Chondrocyte (in vitro differentiated cells): ENCODE data around the gene CASP9. TPM values are rescaled to one million over a fixed set of nuclear protein-coding genes. Genes with fewer than 3 reads are reported as not detected.

Experiments
- DNase-seq: peaks from one replicate; pipeline ENCODE4 v3.0.0; 2021; ENCODE audit warnings: mixed read lengths, low spot score
- H3K27ac Mint-ChIP-seq: one replicate; pipeline ENCODE4 v1.8.0; 2021; ENCODE audit warnings: mild to moderate bottlenecking, moderate library complexity, mixed read lengths; ENCODE audit not compliant: unreplicated experiment
- H3K27me3 Mint-ChIP-seq: 2 replicates; pipeline ENCODE4 v1.8.0; 2021; ENCODE audit warnings: low read depth, mixed read lengths
- H3K36me3 Mint-ChIP-seq: 2 replicates; pipeline ENCODE4 v1.8.0; 2021; ENCODE audit warnings: low read depth, mixed read lengths
- H3K4me1 Mint-ChIP-seq: 2 replicates; pipeline ENCODE4 v1.8.0; 2021; ENCODE audit warnings: low read depth, mild to moderate bottlenecking, mixed read lengths
- H3K4me3 Mint-ChIP-seq: one replicate; pipeline ENCODE4 v1.8.0; 2021; ENCODE audit warnings: mild to moderate bottlenecking, moderate library complexity, mixed read lengths; ENCODE audit not compliant: unreplicated experiment
- H3K9me3 Mint-ChIP-seq: 2 replicates; pipeline ENCODE4 v1.8.0; 2021; ENCODE audit warnings: low read depth, mixed read lengths
- total RNA-seq: library from RNA; stranded (reverse); gene quantifications from 3 replicates; pipeline ENCODE4 v1.2.1, GENCODE V29; 2021
- TF ChIP-seq, protein P1 (sequence below): fragments of 200-600 bp; sonication (generic); IDR thresholded peaks from 2 replicates; pipeline ENCODE4 v1.5.0; 2021; ENCODE audit warnings: antibody characterized with exemption, mild to moderate bottlenecking, moderate library complexity

Gene CASP9
- total RNA-seq, 1 donor from 2014 or later: 11.6 TPM

DNA sequence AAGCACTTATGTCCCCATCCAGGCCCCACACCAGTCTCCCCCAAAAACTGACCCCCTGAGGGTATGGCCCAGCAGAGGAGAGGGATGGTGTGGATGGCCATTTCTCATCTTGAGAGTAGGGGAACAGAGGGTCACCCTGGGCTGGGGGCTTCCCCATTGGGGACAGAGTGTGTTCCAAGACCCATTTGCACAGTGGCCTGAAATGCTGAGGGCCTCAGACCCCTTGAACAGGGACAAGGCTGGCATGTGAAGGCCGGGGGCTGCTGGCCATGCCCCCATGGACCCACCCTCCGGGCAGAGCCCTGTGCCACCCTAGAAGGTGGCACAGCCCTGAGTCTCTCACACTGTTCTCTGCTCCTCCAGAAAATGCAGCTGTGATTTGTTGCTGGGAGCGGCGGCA, 77.8 kb downstream of the CASP9 start:
- H3K27ac Mint-ChIP-seq: no peak overlapping the region
- H3K27me3 Mint-ChIP-seq: peaks cover 11% of the 10 kb centered on the region
- no peaks in the 10 kb centered on the region for H3K36me3 Mint-ChIP-seq
- peak; percentile 56 for DNase-seq
- TF ChIP-seq, protein P1, sequence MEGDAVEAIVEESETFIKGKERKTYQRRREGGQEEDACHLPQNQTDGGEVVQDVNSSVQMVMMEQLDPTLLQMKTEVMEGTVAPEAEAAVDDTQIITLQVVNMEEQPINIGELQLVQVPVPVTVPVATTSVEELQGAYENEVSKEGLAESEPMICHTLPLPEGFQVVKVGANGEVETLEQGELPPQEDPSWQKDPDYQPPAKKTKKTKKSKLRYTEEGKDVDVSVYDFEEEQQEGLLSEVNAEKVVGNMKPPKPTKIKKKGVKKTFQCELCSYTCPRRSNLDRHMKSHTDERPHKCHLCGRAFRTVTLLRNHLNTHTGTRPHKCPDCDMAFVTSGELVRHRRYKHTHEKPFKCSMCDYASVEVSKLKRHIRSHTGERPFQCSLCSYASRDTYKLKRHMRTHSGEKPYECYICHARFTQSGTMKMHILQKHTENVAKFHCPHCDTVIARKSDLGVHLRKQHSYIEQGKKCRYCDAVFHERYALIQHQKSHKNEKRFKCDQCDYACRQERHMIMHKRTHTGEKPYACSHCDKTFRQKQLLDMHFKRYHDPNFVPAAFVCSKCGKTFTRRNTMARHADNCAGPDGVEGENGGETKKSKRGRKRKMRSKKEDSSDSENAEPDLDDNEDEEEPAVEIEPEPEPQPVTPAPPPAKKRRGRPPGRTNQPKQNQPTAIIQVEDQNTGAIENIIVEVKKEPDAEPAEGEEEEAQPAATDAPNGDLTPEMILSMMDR: no peak
- no peak overlapping the region for H3K4me3 Mint-ChIP-seq
- H3K4me1 Mint-ChIP-seq: no peaks in the 10 kb centered on the region
- peaks cover 4% of the 10 kb centered on the region for H3K9me3 Mint-ChIP-seq

- H3K27ac Mint-ChIP-seq: no peak overlapping the region
- H3K36me3 Mint-ChIP-seq: no peaks in the 10 kb centered on the region
- peaks cover 13% of the 10 kb centered on the region for H3K27me3 Mint-ChIP-seq
- no peaks in the 10 kb centered on the region for H3K9me3 Mint-ChIP-seq
- peak; percentile 62 for DNase-seq
- no peaks in the 10 kb centered on the region for H3K4me1 Mint-ChIP-seq
- TF ChIP-seq, protein P1: no peak
- H3K4me3 Mint-ChIP-seq: no peak overlapping the region
Observed at GRCh38 chr1:15445390-15446122, 78.5 kb downstream of the CASP9 start.

DNA sequence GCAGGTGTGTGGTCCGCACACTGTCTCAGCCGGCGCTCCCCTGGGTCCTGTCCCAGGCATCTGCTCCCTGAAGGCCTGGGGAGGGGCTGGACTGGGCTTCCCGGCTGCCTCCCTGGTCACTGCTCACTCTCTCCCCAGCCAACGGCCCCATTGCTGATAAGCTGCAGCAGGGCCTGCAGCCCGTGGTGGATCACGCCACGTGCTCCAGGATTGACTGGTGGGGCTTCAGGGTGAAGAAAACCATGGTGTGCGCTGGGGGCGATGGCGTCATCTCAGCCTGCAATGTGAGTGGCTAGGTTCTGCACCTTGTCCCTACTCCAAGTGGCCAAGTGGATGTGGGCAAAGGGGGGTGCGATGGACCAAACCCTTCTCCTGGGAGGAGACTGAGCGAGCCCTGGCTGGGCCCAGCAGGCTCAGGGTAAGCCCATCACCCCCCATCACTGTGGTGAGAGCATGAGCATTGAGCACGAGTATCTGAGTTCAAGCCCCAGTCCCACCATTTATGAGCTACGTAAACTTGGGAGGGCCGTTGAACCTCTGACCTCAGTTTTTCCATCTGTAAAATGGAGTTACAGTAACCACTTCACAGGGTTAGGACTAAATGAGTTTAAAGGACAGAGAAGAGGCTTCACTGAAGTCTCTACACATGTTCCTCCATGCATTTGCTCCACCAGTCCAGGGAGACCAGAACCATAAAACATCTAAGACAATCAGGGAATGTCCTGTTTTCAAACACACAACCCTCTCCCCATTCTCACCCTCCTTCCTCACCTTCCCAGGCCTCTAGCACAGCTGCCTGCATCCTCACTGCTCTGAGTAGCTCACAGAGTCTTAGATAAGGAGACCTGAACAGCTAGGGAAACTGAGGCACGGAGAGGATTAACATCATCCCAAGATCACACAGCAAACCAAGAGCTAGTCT, 79.3 kb downstream of the CASP9 start:
- Mint-ChIP-seq H3K4me3 (no peak overlapping the region), H3K27me3 (peaks cover 13% of the 10 kb centered on the region), H3K4me1 (no peaks in the 10 kb centered on the region), H3K36me3 (no peaks in the 10 kb centered on the region), H3K9me3 (no peaks in the 10 kb centered on the region), H3K27ac (no peak overlapping the region)
- TF ChIP-seq, protein P1: no peak
- DNase-seq: peak; percentile 72

DNA sequence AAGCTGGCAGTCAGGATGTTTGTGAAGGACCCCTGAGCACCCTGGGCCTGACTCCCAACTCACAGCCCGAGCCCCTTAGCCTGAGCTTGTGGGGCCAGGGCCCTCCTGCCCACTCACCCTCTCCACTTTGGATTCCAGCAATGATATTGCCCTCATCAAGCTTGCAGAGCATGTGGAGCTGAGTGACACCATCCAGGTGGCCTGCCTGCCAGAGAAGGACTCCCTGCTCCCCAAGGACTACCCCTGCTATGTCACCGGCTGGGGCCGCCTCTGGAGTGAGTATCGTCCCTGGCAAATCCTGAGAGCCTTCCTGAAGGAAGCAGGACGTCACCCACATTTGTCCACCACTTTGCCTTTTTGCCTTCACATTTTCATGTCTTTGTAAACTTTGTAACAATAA, 80.7 kb downstream of the CASP9 start:
- Mint-ChIP-seq H3K4me1 (no peaks in the 10 kb centered on the region), H3K27ac (no peak overlapping the region), H3K36me3 (no peaks in the 10 kb centered on the region), H3K9me3 (no peaks in the 10 kb centered on the region), H3K27me3 (peaks cover 13% of the 10 kb centered on the region), H3K4me3 (no peak overlapping the region)
- TF ChIP-seq, protein P1: no peak
- no peak for DNase-seq

- TF ChIP-seq, protein P1: no peak
- no peaks in the 10 kb centered on the region for H3K36me3 Mint-ChIP-seq
- H3K4me1 Mint-ChIP-seq: no peaks in the 10 kb centered on the region
- peaks cover 13% of the 10 kb centered on the region for H3K27me3 Mint-ChIP-seq
- no peak overlapping the region for H3K27ac Mint-ChIP-seq
- no peak for DNase-seq
- no peak overlapping the region for H3K4me3 Mint-ChIP-seq
- H3K9me3 Mint-ChIP-seq: no peaks in the 10 kb centered on the region
Observed at GRCh38 chr1:15442759-15443158, 81.3 kb downstream of the CASP9 start.
